Ishikawa (cell line): ENCODE data around the gene DPYD.

Experiments
- CREB1 ChIP-seq: IDR thresholded peaks from 2 replicates; pipeline ENCODE4 v1.6.1; 2012; ENCODE audit warnings: low read depth
- EP300 ChIP-seq: IDR thresholded peaks from 2 replicates; pipeline ENCODE4 v1.6.1; 2012; ENCODE audit warnings: borderline replicate concordance
- NFIC ChIP-seq: IDR thresholded peaks from 2 replicates; pipeline ENCODE4 v1.6.1; 2012
- ZBTB7A ChIP-seq: IDR thresholded peaks from 2 replicates; pipeline ENCODE4 v1.6.1; 2012; ENCODE audit warnings: low read depth

DNA sequence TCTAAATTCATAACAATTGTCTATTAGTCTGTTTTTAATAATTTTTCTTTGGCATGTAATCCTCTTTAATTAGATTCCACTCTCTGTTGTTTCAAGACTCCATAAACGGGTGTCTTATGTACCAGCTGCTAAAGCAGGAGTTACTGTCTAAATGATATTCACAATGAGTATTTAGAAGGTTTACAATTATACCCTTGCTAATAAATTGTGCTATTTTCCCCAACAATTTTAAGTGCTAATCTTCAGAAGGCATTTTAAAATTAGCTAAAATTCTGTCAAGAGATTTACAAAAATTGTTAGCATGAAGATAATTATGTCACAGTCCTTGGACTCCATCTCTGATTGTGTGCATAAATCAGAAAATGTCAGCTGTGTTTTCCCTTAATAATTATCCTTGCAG lies 83.7 kb downstream of the DPYD start:
- TF ChIP-seq ZBTB7A (no peak), NFIC (no peak), EP300 (no peak), CREB1 (no peak)
